ENCODE data around the gene PLCE1.
"Not testable (repeated sequence)": the region's sequence is repeated elsewhere in the genome, so short reads cannot be mapped to it uniquely, and the experiment has no call there.

Gene PLCE1

DNA sequence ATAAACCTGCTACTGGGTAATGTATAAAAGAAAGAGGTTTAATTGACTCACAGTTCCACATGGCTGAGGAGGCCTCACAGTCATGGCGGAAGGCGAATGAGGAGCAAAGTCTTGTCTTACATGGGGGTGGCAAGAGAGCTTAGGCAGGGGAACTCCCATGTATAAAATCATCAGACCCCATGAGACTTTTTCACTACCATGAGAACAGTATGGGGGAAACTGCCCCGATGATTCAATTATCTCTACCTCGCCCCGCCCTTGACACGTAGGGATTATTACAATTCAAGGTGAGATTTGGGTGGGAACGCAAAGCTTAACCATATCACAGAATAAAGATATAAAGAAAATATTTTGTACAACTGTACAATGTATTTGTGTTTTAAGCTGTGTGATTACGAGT lies 39.4 kb upstream of the PLCE1 start:
- TF ChIP-seq, protein P1, sequence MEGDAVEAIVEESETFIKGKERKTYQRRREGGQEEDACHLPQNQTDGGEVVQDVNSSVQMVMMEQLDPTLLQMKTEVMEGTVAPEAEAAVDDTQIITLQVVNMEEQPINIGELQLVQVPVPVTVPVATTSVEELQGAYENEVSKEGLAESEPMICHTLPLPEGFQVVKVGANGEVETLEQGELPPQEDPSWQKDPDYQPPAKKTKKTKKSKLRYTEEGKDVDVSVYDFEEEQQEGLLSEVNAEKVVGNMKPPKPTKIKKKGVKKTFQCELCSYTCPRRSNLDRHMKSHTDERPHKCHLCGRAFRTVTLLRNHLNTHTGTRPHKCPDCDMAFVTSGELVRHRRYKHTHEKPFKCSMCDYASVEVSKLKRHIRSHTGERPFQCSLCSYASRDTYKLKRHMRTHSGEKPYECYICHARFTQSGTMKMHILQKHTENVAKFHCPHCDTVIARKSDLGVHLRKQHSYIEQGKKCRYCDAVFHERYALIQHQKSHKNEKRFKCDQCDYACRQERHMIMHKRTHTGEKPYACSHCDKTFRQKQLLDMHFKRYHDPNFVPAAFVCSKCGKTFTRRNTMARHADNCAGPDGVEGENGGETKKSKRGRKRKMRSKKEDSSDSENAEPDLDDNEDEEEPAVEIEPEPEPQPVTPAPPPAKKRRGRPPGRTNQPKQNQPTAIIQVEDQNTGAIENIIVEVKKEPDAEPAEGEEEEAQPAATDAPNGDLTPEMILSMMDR (IDR thresholded peaks at IDR 0.05; ENCODE audit: poor library complexity, severe bottlenecking) = no peak
- Histone ChIP-seq H3K27ac (ENCODE audit: poor library complexity, severe bottlenecking) (peak overlapping the region; percentile 83), H3K27me3 (ENCODE audit: insufficient read depth, poor library complexity, severe bottlenecking) (no peaks in the 10 kb centered on the region), H3K4me1 (ENCODE audit: insufficient read depth, poor library complexity, severe bottlenecking) (peaks cover 13% of the 10 kb centered on the region), H3K36me3 (ENCODE audit: low read depth) (no peaks in the 10 kb centered on the region), H3K4me3 (ENCODE audit: severe bottlenecking) (no peak overlapping the region), H3K9me3 (ENCODE audit: severe bottlenecking) (no peaks in the 10 kb centered on the region)
- peak; percentile 50; the same call in 2 of the 3 replicates for ATAC-seq (ENCODE audit: low read depth)
- no peak for DNase-seq (ENCODE audit: low spot score)

DNA sequence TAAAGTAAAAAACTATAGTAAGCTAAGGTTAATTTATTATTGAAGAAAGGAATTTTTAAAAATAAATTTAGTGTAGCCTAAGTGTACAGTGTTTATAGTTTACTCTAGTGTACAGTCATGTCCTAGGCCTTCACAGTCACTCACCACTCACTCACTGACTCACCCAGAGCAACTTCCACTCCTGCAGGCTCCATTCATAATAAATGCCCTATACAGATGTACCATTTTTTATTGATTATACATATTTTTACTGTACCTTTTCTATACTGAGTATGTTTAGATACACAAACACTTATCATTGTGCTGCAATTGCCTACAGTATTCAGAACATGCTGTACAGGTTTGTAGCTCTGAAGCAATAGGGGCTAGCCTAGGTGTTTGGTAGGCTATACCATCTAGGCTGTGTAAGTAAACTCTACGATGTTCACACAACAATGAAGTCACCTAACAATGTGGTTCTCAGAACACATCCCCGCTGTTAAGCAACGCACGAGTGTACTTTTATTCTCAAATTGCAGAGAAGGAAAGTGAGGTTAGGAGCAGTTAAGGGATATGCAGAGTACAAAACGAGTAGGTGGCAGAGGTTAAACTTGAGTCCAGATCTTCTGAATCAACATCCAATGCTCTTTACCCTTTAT lies 38.9 kb upstream of the PLCE1 start:
- H3K36me3 ChIP-seq (ENCODE audit: low read depth) = no peaks in the 10 kb centered on the region

DNA sequence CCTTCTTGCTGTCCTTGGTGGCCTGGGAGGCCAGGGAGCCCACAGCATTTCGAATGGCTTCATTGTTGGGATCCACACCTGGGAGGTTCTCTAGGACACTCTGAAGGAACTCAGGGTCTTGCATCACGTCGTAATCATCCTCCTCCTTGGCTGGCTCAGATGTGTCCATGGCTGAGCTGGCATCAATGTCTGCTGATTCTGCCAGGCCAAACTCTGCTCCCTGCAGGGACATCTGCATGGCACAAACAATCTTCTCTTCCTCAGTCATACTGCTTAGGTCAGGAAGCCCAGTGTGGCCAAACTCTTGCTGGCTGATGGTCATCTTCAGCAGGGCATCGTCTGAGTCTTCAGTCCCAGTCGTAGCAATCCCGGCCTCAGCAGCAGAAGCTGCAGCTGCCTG lies 34.9 kb upstream of the PLCE1 start:
- H3K27ac ChIP-seq (ENCODE audit: poor library complexity, severe bottlenecking) = no peak overlapping the region
- DNase-seq (ENCODE audit: low spot score) (no peak), ATAC-seq (ENCODE audit: low read depth) (no peak)
- peaks cover 13% of the 10 kb centered on the region for H3K4me1 ChIP-seq (ENCODE audit: insufficient read depth, poor library complexity, severe bottlenecking)
- H3K9me3 ChIP-seq (ENCODE audit: severe bottlenecking) = no peaks in the 10 kb centered on the region
- H3K4me3 ChIP-seq (ENCODE audit: severe bottlenecking) = no peak overlapping the region
- TF ChIP-seq, protein P1 (IDR thresholded peaks at IDR 0.05; ENCODE audit: poor library complexity, severe bottlenecking) = no peak
- H3K36me3 ChIP-seq (ENCODE audit: low read depth) = no peaks in the 10 kb centered on the region
- no peaks in the 10 kb centered on the region for H3K27me3 ChIP-seq (ENCODE audit: insufficient read depth, poor library complexity, severe bottlenecking)

More for the DNA sequence above, 38.9 kb upstream of the PLCE1 start:
- TF ChIP-seq, protein P1 (IDR thresholded peaks at IDR 0.05; ENCODE audit: poor library complexity, severe bottlenecking) = no peak
- Histone ChIP-seq H3K27me3 (ENCODE audit: insufficient read depth, poor library complexity, severe bottlenecking) (no peaks in the 10 kb centered on the region), H3K4me1 (ENCODE audit: insufficient read depth, poor library complexity, severe bottlenecking) (peaks cover 13% of the 10 kb centered on the region), H3K27ac (ENCODE audit: poor library complexity, severe bottlenecking) (peak overlapping the region; percentile 83), H3K4me3 (ENCODE audit: severe bottlenecking) (no peak overlapping the region), H3K9me3 (ENCODE audit: severe bottlenecking) (no peaks in the 10 kb centered on the region)
- ATAC-seq (ENCODE audit: low read depth) = peak; percentile 98
- no peak for DNase-seq (ENCODE audit: low spot score)

DNA sequence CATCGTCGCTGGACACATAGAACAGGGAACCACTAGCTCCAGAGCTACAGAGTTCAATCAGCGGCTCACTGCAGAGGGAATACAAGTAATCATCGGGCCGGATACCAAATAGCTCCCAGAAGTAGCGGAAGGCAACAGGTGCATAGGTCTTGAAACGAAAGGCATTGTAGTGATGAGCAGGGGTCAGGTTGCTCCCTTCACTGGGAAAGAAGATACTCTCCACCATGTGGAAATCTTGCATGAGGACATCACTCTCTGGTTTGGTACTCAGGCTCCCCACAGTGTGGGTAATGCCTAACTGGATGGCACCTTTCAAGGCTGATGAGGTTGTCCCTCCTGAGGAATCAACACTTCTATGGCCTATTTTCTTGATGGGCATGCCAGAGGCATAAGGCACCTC lies 32.7 kb upstream of the PLCE1 start:
- not testable (repeated sequence) for DNase-seq (ENCODE audit: low spot score); ATAC-seq (ENCODE audit: low read depth); H3K4me1 ChIP-seq (ENCODE audit: insufficient read depth, poor library complexity, severe bottlenecking); H3K27ac ChIP-seq (ENCODE audit: poor library complexity, severe bottlenecking); H3K27me3 ChIP-seq (ENCODE audit: insufficient read depth, poor library complexity, severe bottlenecking); H3K4me3 ChIP-seq (ENCODE audit: severe bottlenecking); H3K9me3 ChIP-seq (ENCODE audit: severe bottlenecking); H3K36me3 ChIP-seq (ENCODE audit: low read depth)

DNA sequence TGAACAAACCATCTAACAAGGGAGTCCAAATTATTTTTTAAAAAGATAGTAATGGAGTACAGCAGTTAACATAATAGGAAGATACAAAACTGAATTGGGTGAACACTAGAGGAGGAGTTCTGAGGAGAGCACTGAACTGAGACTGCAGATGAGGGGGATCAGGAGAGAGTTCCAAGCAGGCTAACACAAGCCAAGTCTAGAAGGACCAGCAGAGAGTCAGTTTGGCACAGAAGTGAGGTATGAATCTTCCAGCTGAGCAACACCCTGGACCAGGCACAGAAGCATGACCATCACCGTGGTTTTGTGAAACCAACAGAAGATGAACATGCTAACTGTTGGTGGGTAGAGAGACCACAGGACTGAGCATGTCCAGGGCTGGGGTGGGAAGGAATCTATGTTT lies 30.8 kb upstream of the PLCE1 start:
- no peak overlapping the region for H3K4me3 ChIP-seq (ENCODE audit: severe bottlenecking)
- DNase-seq (ENCODE audit: low spot score) (no peak), ATAC-seq (ENCODE audit: low read depth) (no peak)
- H3K4me1 ChIP-seq (ENCODE audit: insufficient read depth, poor library complexity, severe bottlenecking) = no peaks in the 10 kb centered on the region
- no peak overlapping the region for H3K27ac ChIP-seq (ENCODE audit: poor library complexity, severe bottlenecking)
- TF ChIP-seq, protein P1 (IDR thresholded peaks at IDR 0.05; ENCODE audit: poor library complexity, severe bottlenecking) = no peak
- H3K36me3 ChIP-seq (ENCODE audit: low read depth) = no peaks in the 10 kb centered on the region
- H3K9me3 ChIP-seq (ENCODE audit: severe bottlenecking) = no peaks in the 10 kb centered on the region
- H3K27me3 ChIP-seq (ENCODE audit: insufficient read depth, poor library complexity, severe bottlenecking) = no peaks in the 10 kb centered on the region
